K562 (cell line): ENCODE data around the gene CDPF1. TPM values are rescaled to one million over a fixed set of nuclear protein-coding genes. Genes with fewer than 3 reads are reported as not detected.

Source experiments
- CTBP1 ChIP-seq: fragments of 450-650 bp; IDR thresholded peaks from 2 replicates; pipeline ENCODE4 v1.6.1; 2016; ENCODE audit warnings: borderline replicate concordance
- HMGXB4 ChIP-seq: sonication (generic); formaldehyde crosslinking; IDR thresholded peaks from 2 replicates; pipeline ENCODE4 v1.8.1; 2023; ENCODE audit warnings: mild to moderate bottlenecking, missing genetic modification reagents
- L3MBTL2 ChIP-seq: fragments of 450-650 bp; IDR thresholded peaks from 2 replicates; pipeline ENCODE4 v1.6.1; 2016; ENCODE audit warnings: mild to moderate bottlenecking, moderate library complexity
- MGA ChIP-seq: fragments of 450-650 bp; IDR thresholded peaks from 2 replicates; pipeline ENCODE4 v1.6.1; 2016; ENCODE audit warnings: mild to moderate bottlenecking, moderate library complexity
- NFIC ChIP-seq: fragments of 450-650 bp; IDR thresholded peaks from 2 replicates; pipeline ENCODE4 v1.6.1; 2017; ENCODE audit warnings: mild to moderate bottlenecking, inconsistent platforms
- NONO ChIP-seq, 2 experiments: fragments of 200-400 bp in 1 of 2; fragments of 450-650 bp in 1 of 2; formaldehyde crosslinking in 1 of 2; IDR thresholded peaks; 2 replicates each; pipeline ENCODE4 v1.6.1; 2017; ENCODE audit warnings: low read depth in 2 of 2, mild to moderate bottlenecking in 2 of 2, moderate library complexity in 2 of 2, low read length in 1 of 2
- POLR2AphosphoS5 ChIP-seq: IDR thresholded peaks from 2 replicates; pipeline ENCODE4 v1.6.1; 2011; ENCODE audit warnings: mild to moderate bottlenecking, low read depth, low read length, moderate library complexity; ENCODE audit not compliant: control insufficient read depth, insufficient read depth
- POLR2B ChIP-seq: fragments of 450-650 bp; IDR thresholded peaks from 2 replicates; pipeline ENCODE4 v1.6.1; 2018; ENCODE audit warnings: low read depth; ENCODE audit not compliant: partially characterized antibody
- PURB ChIP-seq: sonication (generic); formaldehyde crosslinking; IDR thresholded peaks from 2 replicates; pipeline ENCODE4 v1.9.0; 2021; ENCODE audit warnings: low read depth, mild to moderate bottlenecking, missing genetic modification reagents
- SAP30 ChIP-seq: fragments of 200-600 bp; sonication (generic); IDR thresholded peaks from 2 replicates; pipeline ENCODE4 v1.6.1; 2012; ENCODE audit warnings: borderline replicate concordance, low read depth, mild to moderate bottlenecking, moderate library complexity, low read length, control low read depth, inconsistent platforms; ENCODE audit not compliant: insufficient read depth, poor library complexity, severe bottlenecking
- STAT5B ChIP-seq: fragments of 250-450 bp; sonication (Bioruptor Pico); IDR thresholded peaks from 2 replicates; pipeline ENCODE4 v1.8.0; 2021; ENCODE audit warnings: mild to moderate bottlenecking, inconsistent platforms
- ZC3H4 ChIP-seq: sonication (generic); formaldehyde crosslinking; IDR thresholded peaks from 2 replicates; pipeline ENCODE4 v1.9.0; 2021; ENCODE audit warnings: missing genetic modification reagents, borderline replicate concordance
- ZFX ChIP-seq: sonication (generic); formaldehyde crosslinking; IDR thresholded peaks from 2 replicates; pipeline ENCODE4 v1.8.0; 2022; ENCODE audit warnings: mild to moderate bottlenecking, missing genetic modification reagents, moderate library complexity
- ZNF551 ChIP-seq: fragments of 250-450 bp; sonication (Bioruptor Pico); IDR thresholded peaks from 2 replicates; pipeline ENCODE4 v1.5.0; 2021; ENCODE audit warnings: mild to moderate bottlenecking, moderate library complexity
- polyA plus RNA-seq, 8 experiments: library from polyadenylated mRNA; depleted of rRNA in 4 of 8; stranded (reverse) in 5 of 8; unstranded in 3 of 8; fragments of >200 nt; fragmentation: Nextera tagmentation in 2 of 8; fragmentation: Illumina TruSeq in 1 of 8; extraction: Ambion mirVana in 2 of 8; extraction: Trizol in 1 of 8; gene quantifications; 2 replicates each; pipeline versions ENCODE4 v1.2.1 to v1.2.3, GENCODE V29; 2011 to 2014; ENCODE audit warnings: inconsistent platforms in 1 of 8, missing spikeins in 1 of 8
- total RNA-seq, 7 experiments: library from RNA; depleted of rRNA in 6 of 7; stranded (reverse); fragments of >200 nt in 6 of 7; fragmentation: Illumina TruSeq in 2 of 7; extraction: Trizol in 2 of 7; gene quantifications; 2 replicates each; pipeline versions ENCODE4 v1.2.1 to v1.2.3, GENCODE V29; 2011 to 2021; ENCODE audit warnings: low replicate concordance in 1 of 7

The CDPF1 gene
- total and polyA plus RNA-seq, 9 of the 15 experiments (the other 6 are each of a cell fraction or from before 2014, with no cell fraction given) = 0.84 to 19.5 (median 9.1) TPM

- no peak for TF ChIP-seq PURB (CRISPR knock-in tag)
- TF ChIP-seq ZNF551 (CRISPR knock-in tag) = no peak
- TF ChIP-seq NONO (IDR thresholded peaks at IDR 0.05; ENCODE audit: low read depth in 2 of 2, low read length in 1 of 2) = peak; percentile 19 to 31; a peak in 2 of 4 replicates
- TF ChIP-seq NFIC = peak; percentile 86
- 0 out of 2 replicates have a peak, but pooled peaks have one; percentile 45 for TF ChIP-seq CTBP1
- TF ChIP-seq POLR2B = peak; percentile 68
- TF ChIP-seq SAP30 = peak; percentile 35
- peak; percentile 32; the same call in 1 of the 2 replicates for TF ChIP-seq MGA
- TF ChIP-seq ZC3H4 = no peak
- TF ChIP-seq L3MBTL2 = peak; percentile 19; the same call in 1 of the 2 replicates
- TF ChIP-seq STAT5B (CRISPR knock-in tag) = no peak
- no peak for TF ChIP-seq HMGXB4 (CRISPR knock-in tag)
- peak; percentile 53; the same call in 1 of the 2 replicates for TF ChIP-seq POLR2AphosphoS5
- TF ChIP-seq ZFX = peak; percentile 78
Observed at GRCh38 chr22:46267431-46268279, 17.6 kb upstream of the CDPF1 start, which contains the start of gene TTC38 (continued).
